CD4-positive, alpha-beta T cell treated with Interleukin-6 for 4 hours (primary cell): ENCODE results near the gene KCTD1.
A peak's percentile ranks its signal among the peaks of the same experiment; 100 is the strongest.

Source experiments
- DNase-seq: peaks from one replicate; pipeline ENCODE4 v3.0.0-alpha.2; 2020; ENCODE audit warnings: mixed read lengths

KCTD1 gene

GRCh38 chr18:26548415-26549262, at the start of gene KCTD1:
TSS of gene KCTD1 (minus strand) at chr18:26548553. CDS start at chr18:26548536, 17 bp downstream.
- peak; percentile 61 for DNase-seq

GRCh38 chr18:26593365-26594320, 45.3 kb upstream of the KCTD1 start:
- DNase-seq: no peak

GRCh38 chr18:26584745-26585144, 36.4 kb upstream of the KCTD1 start:
- no peak for DNase-seq

GRCh38 chr18:26579941-26580618, 31.7 kb upstream of the KCTD1 start:
- no peak for DNase-seq

GRCh38 chr18:26575865-26576217, 27.5 kb upstream of the KCTD1 start:
- no peak for DNase-seq

- no peak for DNase-seq
These were observed 26.9 kb upstream of the KCTD1 start for GRCh38 chr18:26574958-26575864.

- DNase-seq: no peak
These were observed 20.7 kb upstream of the KCTD1 start for GRCh38 chr18:26568926-26569665.

- no peak for DNase-seq
These were observed 20.2 kb upstream of the KCTD1 start for GRCh38 chr18:26568513-26568912.

GRCh38 chr18:26566874-26567555, 18.7 kb upstream of the KCTD1 start:
- DNase-seq: no peak

GRCh38 chr18:26565514-26565913, 17.2 kb upstream of the KCTD1 start:
- no peak for DNase-seq

GRCh38 chr18:26563024-26563423, 14.7 kb upstream of the KCTD1 start:
- DNase-seq: no peak

GRCh38 chr18:26562568-26562967, 14.2 kb upstream of the KCTD1 start:
- no peak for DNase-seq

- DNase-seq: no peak
These were observed 13.4 kb upstream of the KCTD1 start for GRCh38 chr18:26561769-26562168.

GRCh38 chr18:26556573-26556972, 8.2 kb upstream of the KCTD1 start:
- DNase-seq: no peak

GRCh38 chr18:26555804-26556553, 7.6 kb upstream of the KCTD1 start:
- no peak for DNase-seq

- no peak for DNase-seq
These were observed 5.6 kb upstream of the KCTD1 start for GRCh38 chr18:26553943-26554342.

- no peak for DNase-seq
These were observed 3.3 kb upstream of the KCTD1 start for GRCh38 chr18:26551695-26552081.

GRCh38 chr18:26550998-26551694, 2.8 kb upstream of the KCTD1 start:
- DNase-seq: no peak
